ENCODE results near the gene TMPRSS5.

DNA sequence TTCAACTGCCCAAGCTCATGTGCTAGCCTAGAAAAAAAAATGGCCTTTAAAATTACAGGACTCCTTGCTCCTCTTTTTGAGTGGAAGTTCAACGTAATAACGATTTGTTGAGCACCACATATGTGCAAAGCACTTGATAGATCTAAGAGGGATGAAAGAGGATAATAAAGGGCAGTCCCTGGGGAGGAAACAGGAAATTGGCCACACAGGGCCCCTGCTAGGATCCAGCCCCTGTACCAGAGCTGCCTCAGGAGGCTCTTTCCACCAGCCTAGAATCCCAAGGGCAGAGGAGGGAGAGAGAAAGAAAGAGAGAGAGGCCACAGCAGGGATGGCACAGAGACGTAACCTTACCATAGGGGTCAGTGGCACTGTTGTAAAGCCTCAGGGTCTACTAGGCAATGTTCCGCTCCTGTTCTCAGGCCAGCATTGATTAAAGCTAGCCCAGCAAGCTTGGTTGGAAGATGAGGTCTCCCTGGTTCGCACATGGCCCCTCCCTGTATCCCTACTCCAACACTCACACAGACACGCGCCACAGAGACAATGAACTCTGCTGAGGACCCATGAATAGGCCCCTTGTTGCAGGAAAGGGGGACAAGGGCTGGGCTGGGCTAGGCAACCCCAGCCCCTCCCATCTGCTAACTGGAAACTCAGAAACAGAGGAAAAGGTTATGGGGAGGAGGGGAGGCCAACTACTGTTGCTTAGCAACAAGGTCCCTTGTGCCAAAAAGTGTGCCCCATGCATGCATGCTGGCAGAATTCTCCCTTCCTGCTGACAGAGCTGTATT lies at the start of gene TMPRSS5:
- TF ChIP-seq CTCF (IDR thresholded peaks at IDR 0.05) (no peak), POLR2A (IDR thresholded peaks at IDR 0.05) (no peak)

All from suprapubic skin (tissue), 3 donors.